SK-N-SH treated with all-trans-retinoic acid at 6 μM for 48 hours (cell line): Measurements from ENCODE around the gene FYTTD1.

Experiments used
- ATAC-seq: fragments of 200-7000 bp; cut with Tn5 transposase; 3 replicates; pipeline ENCODE4 v1.9.1; 2020; ENCODE audit warnings: mild to moderate bottlenecking, moderate library complexity
- CSDC2 ChIP-seq: fragments of 250-450 bp; sonication (Bioruptor Pico); IDR thresholded peaks from 2 replicates; pipeline ENCODE4 v1.5.0; 2020; ENCODE audit warnings: mild to moderate bottlenecking, moderate library complexity
- ESRRG ChIP-seq: fragments of 250-450 bp; sonication (Bioruptor Pico); IDR thresholded peaks from 2 replicates; pipeline ENCODE4 v1.6.1; 2021; ENCODE audit warnings: mild to moderate bottlenecking
- GLIS3 ChIP-seq: fragments of 250-450 bp; sonication (Bioruptor Pico); IDR thresholded peaks from 2 replicates; pipeline ENCODE4 v1.5.0; 2020; ENCODE audit warnings: mild to moderate bottlenecking, moderate library complexity
- ISL1 ChIP-seq: fragments of 250-450 bp; sonication (Bioruptor Pico); IDR thresholded peaks from 2 replicates; pipeline ENCODE4 v2.1.2; 2022; ENCODE audit warnings: mild to moderate bottlenecking, moderate library complexity
- OSR1 ChIP-seq: fragments of 250-450 bp; sonication (Bioruptor Pico); IDR thresholded peaks from 2 replicates; pipeline ENCODE4 v1.8.0; 2022; ENCODE audit warnings: moderate library complexity, mild to moderate bottlenecking, inconsistent platforms
- PPARA ChIP-seq: fragments of 250-450 bp; sonication (Bioruptor Pico); IDR thresholded peaks from 2 replicates; pipeline ENCODE4 v1.5.0; 2020; ENCODE audit warnings: mild to moderate bottlenecking, borderline replicate concordance
- RARB ChIP-seq: fragments of 250-450 bp; sonication (Bioruptor Pico); IDR thresholded peaks from 2 replicates; pipeline ENCODE4 v1.8.0; 2021; ENCODE audit warnings: mild to moderate bottlenecking, moderate library complexity
- SNAI2 ChIP-seq: fragments of 250-450 bp; sonication (Bioruptor Pico); IDR thresholded peaks from 2 replicates; pipeline ENCODE4 v1.5.0; 2020; ENCODE audit warnings: mild to moderate bottlenecking, moderate library complexity
- TCF4 ChIP-seq: fragments of 250-450 bp; sonication (Bioruptor Pico); IDR thresholded peaks from 2 replicates; pipeline ENCODE4 v1.8.0; 2021; ENCODE audit warnings: mild to moderate bottlenecking, moderate library complexity, borderline replicate concordance
- TOX ChIP-seq: fragments of 250-450 bp; sonication (Bioruptor Pico); IDR thresholded peaks from 2 replicates; pipeline ENCODE4 v1.8.0; 2021; ENCODE audit warnings: mild to moderate bottlenecking, moderate library complexity, borderline replicate concordance
- ZC3H10 ChIP-seq: fragments of 250-450 bp; sonication (Bioruptor Pico); IDR thresholded peaks from 2 replicates; pipeline ENCODE4 v1.5.1; 2021; ENCODE audit warnings: mild to moderate bottlenecking, moderate library complexity
- ZFP3 ChIP-seq: fragments of 250-450 bp; sonication (Bioruptor Pico); IDR thresholded peaks from 2 replicates; pipeline ENCODE4 v1.5.0; 2020; ENCODE audit warnings: mild to moderate bottlenecking, moderate library complexity
- ZNF565 ChIP-seq: fragments of 450-650 bp; formaldehyde crosslinking; conservative IDR thresholded peaks from 2 replicates; pipeline ENCODE4 v1.5.0; 2020; ENCODE audit warnings: low read depth, mild to moderate bottlenecking, moderate library complexity
- ZNF70 ChIP-seq: fragments of 450-650 bp; formaldehyde crosslinking; IDR thresholded peaks from 2 replicates; pipeline ENCODE4 v1.5.0; 2020; ENCODE audit warnings: mild to moderate bottlenecking, moderate library complexity
- ZNF8 ChIP-seq: fragments of 450-650 bp; formaldehyde crosslinking; IDR thresholded peaks from 2 replicates; pipeline ENCODE4 v1.5.0; 2020; ENCODE audit warnings: mild to moderate bottlenecking, moderate library complexity
- TF ChIP-seq, protein P1 (sequence below): fragments of 250-450 bp; sonication (Bioruptor Pico); IDR thresholded peaks from 2 replicates; pipeline ENCODE4 v1.5.1; 2020; ENCODE audit warnings: low read depth, mild to moderate bottlenecking, moderate library complexity
- TF ChIP-seq, protein P2 (sequence below): fragments of 250-450 bp; sonication (Bioruptor Pico); IDR thresholded peaks from 2 replicates; pipeline ENCODE4 v1.8.0; 2020; ENCODE audit warnings: mild to moderate bottlenecking, moderate library complexity, borderline replicate concordance
- TF ChIP-seq, protein P3 (sequence below): fragments of 250-450 bp; sonication (Bioruptor Pico); IDR thresholded peaks from 2 replicates; pipeline ENCODE4 v1.8.0; 2021; ENCODE audit warnings: low read depth, mild to moderate bottlenecking, moderate library complexity, borderline replicate concordance
- TF ChIP-seq, protein P4 (sequence below): fragments of 250-450 bp; sonication (Bioruptor Pico); IDR thresholded peaks from 2 replicates; pipeline ENCODE4 v1.5.1; 2021; ENCODE audit warnings: mild to moderate bottlenecking, moderate library complexity

The FYTTD1 gene

DNA sequence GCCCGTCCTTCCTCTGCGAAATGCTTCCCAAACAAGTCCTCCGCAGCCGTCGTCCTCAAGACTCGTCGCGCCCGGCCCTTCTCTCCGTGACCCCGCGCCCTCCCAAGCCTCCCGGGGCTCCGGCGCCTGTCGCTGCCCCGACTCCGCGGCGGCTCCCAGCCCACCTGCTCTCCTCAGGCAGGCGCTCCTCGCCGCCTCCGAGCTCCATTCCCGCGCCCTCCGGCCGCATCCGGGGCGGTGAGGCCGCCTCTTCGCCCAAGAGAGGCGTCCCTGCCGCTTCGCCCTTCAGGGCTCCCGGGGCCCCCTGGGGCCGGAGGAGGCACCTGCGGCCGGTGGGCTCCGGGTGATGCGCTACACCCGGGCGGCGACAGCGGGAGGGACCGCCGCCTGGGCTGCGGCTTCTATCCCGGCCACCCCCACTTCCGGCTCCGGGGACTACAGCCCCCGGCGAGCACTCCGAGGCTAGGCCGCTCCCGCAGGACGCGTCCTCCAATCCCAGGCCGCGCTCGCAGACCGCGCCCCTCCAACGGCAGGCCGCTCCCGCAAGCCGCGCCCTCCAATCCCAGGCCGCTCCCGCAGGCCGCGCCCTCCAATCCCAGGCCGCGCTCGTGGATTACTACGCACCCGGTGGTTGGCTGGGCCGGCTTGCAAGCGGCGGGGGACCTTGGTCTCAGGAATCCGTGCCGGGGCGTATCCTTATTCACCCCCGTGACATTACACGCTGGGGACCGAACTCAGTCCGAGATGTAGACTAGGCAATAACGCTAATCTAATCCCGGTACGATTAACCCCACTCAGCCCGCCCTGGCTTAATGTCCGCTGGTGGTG lies 13.0 kb upstream of the FYTTD1 start, which contains the start of gene RUBCN (continued):
- TF ChIP-seq, protein P1, sequence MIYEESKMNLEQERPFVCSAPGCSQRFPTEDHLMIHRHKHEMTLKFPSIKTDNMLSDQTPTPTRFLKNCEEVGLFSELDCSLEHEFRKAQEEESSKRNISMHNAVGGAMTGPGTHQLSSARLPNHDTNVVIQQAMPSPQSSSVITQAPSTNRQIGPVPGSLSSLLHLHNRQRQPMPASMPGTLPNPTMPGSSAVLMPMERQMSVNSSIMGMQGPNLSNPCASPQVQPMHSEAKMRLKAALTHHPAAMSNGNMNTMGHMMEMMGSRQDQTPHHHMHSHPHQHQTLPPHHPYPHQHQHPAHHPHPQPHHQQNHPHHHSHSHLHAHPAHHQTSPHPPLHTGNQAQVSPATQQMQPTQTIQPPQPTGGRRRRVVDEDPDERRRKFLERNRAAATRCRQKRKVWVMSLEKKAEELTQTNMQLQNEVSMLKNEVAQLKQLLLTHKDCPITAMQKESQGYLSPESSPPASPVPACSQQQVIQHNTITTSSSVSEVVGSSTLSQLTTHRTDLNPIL = no peak
- TF ChIP-seq PPARA (CRISPR knock-in tag) = no peak
- TF ChIP-seq GLIS3 = no peak
- no peak for TF ChIP-seq RARB (CRISPR knock-in tag)
- TF ChIP-seq, protein P2, sequence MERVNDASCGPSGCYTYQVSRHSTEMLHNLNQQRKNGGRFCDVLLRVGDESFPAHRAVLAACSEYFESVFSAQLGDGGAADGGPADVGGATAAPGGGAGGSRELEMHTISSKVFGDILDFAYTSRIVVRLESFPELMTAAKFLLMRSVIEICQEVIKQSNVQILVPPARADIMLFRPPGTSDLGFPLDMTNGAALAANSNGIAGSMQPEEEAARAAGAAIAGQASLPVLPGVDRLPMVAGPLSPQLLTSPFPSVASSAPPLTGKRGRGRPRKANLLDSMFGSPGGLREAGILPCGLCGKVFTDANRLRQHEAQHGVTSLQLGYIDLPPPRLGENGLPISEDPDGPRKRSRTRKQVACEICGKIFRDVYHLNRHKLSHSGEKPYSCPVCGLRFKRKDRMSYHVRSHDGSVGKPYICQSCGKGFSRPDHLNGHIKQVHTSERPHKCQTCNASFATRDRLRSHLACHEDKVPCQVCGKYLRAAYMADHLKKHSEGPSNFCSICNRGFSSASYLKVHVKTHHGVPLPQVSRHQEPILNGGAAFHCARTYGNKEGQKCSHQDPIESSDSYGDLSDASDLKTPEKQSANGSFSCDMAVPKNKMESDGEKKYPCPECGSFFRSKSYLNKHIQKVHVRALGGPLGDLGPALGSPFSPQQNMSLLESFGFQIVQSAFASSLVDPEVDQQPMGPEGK = no peak
- no peak for TF ChIP-seq ZC3H10 (CRISPR knock-in tag)
- no peak for TF ChIP-seq CSDC2 (CRISPR knock-in tag)
- TF ChIP-seq TOX (CRISPR knock-in tag) = no peak

DNA sequence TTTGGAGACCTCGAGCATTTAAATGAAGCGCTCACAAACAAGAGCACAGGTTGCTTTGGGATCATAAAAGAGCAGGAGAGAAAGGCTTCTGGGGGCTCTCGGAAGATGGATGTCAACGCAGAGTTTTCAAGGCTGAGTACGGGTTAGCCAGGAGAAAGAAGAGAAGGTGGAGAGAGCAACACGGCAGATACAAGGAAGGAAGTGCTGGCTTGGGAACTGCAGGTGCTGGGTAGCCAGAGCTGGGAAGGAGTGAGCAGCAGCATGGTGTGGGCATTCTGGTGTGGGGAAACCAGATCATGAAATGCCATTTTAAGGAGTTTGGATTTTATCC lies 12.4 kb upstream of the FYTTD1 start:
- ATAC-seq = peak; percentile 26
- TF ChIP-seq SNAI2 (no peak), TOX (CRISPR knock-in tag) (no peak), PPARA (CRISPR knock-in tag) (no peak)
- TF ChIP-seq, protein P3, sequence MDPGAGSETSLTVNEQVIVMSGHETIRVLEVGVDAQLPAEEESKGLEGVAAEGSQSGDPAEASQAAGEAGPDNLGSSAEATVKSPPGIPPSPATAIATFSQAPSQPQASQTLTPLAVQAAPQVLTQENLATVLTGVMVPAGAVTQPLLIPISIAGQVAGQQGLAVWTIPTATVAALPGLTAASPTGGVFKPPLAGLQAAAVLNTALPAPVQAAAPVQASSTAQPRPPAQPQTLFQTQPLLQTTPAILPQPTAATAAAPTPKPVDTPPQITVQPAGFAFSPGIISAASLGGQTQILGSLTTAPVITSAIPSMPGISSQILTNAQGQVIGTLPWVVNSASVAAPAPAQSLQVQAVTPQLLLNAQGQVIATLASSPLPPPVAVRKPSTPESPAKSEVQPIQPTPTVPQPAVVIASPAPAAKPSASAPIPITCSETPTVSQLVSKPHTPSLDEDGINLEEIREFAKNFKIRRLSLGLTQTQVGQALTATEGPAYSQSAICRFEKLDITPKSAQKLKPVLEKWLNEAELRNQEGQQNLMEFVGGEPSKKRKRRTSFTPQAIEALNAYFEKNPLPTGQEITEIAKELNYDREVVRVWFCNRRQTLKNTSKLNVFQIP (CRISPR knock-in tag) = no peak

DNA sequence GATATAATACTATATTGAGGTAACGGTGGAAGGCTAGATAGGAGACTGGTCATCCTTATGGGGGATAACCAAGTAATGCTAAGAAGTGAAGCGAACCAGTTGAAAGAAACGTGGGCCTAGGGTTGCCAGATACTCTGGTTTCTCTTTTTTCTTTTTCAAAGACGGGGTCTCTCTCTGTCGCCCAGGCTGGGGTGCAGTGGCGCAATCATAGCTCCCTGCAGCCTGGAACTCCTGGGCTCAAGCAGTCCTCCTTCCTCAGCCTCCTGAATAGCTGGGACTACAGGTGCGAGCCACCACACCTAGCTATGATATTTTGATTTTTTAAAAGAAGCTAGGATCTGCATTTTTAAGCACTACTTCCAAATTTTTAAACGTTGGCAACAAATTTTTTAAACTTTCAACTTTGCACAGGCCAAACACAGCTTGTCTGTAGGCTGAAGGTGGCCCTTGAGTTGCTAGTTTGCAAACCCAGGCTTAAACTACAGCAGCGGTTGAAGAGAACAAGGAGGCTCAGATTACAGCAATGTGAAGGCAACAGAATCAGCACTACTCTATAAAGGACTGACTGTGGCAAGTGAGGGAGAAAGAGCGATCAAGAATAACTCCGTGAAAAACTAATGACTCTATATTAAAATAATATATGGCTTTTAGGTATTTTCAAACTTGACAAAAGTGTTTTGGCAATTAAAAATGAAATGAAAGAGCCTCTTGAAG lies 11.8 kb upstream of the FYTTD1 start:
- ATAC-seq = no peak
- TF ChIP-seq OSR1 (no peak), SNAI2 (no peak), ZNF8 (CRISPR knock-in tag) (no peak), ESRRG (CRISPR knock-in tag) (no peak), ZNF70 (CRISPR knock-in tag) (no peak), ZC3H10 (CRISPR knock-in tag) (no peak)
- TF ChIP-seq, protein P1 = no peak
- TF ChIP-seq, protein P4, sequence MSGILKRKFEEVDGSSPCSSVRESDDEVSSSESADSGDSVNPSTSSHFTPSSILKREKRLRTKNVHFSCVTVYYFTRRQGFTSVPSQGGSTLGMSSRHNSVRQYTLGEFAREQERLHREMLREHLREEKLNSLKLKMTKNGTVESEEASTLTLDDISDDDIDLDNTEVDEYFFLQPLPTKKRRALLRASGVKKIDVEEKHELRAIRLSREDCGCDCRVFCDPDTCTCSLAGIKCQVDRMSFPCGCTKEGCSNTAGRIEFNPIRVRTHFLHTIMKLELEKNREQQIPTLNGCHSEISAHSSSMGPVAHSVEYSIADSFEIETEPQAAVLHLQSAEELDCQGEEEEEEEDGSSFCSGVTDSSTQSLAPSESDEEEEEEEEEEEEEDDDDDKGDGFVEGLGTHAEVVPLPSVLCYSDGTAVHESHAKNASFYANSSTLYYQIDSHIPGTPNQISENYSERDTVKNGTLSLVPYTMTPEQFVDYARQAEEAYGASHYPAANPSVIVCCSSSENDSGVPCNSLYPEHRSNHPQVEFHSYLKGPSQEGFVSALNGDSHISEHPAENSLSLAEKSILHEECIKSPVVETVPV = no peak

DNA sequence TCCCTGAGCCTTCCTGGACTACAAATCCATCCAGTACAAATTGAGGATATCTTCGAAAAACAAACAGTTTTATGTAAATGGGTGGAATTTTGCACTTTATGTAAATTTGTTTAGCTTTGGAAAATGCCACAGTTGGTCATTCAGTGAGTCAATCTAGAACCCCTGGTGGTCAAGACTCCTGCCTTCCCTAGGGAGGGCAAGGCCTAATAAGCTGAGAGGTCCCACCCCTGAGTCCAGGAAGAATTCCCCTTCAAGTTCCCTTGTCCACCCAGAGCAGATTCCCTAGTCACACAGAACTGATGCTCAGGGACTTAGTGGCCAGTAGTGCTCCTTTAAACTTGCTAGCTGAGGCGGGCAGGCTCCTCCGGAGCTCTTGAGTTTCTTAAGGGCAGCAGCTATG lies 6.9 kb upstream of the FYTTD1 start:
- ATAC-seq = no peak
- no peak for TF ChIP-seq ZNF8 (CRISPR knock-in tag)
- TF ChIP-seq, protein P3 (CRISPR knock-in tag) = no peak
- TF ChIP-seq CSDC2 (CRISPR knock-in tag) = no peak
- TF ChIP-seq ISL1 (CRISPR knock-in tag) = no peak
- TF ChIP-seq, protein P1 = no peak
- TF ChIP-seq OSR1 = no peak
- TF ChIP-seq GLIS3 = no peak
- no peak for TF ChIP-seq TCF4 (CRISPR knock-in tag)
- no peak for TF ChIP-seq SNAI2
- no peak for TF ChIP-seq ZFP3
- TF ChIP-seq ZNF565 (CRISPR knock-in tag) = no peak
- TF ChIP-seq, protein P2 = no peak
- TF ChIP-seq TOX (CRISPR knock-in tag) = no peak
